Activated naive CD4-positive, alpha-beta T cell treated with anti-CD3 and anti-CD28 coated beads for 36 hours (primary cell): ENCODE data around the gene HES7. TPM values are rescaled to one million over a fixed set of nuclear protein-coding genes. Genes with fewer than 3 reads are reported as not detected.

Experiments
- CTCF ChIA-PET: fragments of 350-600 bp; sonication (Branson Sonifier 250); formaldehyde crosslinking; loops from one replicate; lab custom pipeline; 2021; ENCODE audit warnings: antibody characterized with exemption; lab: Charles Lee
- DNase-seq: peaks from one replicate; pipeline ENCODE4 v3.0.0-alpha.2; 2020
- H3K27ac Mint-ChIP-seq: one replicate; pipeline ENCODE4 v1.8.0; 2021; ENCODE audit warnings: mild to moderate bottlenecking, mixed read lengths
- H3K27me3 Mint-ChIP-seq: one replicate; pipeline ENCODE4 v1.8.0; 2021; ENCODE audit warnings: low read depth, mixed read lengths
- H3K36me3 Mint-ChIP-seq: one replicate; pipeline ENCODE4 v1.8.0; 2021; ENCODE audit warnings: low read depth, mixed read lengths
- H3K4me1 Mint-ChIP-seq: one replicate; pipeline ENCODE4 v1.8.0; 2021; ENCODE audit warnings: low read depth, mixed read lengths
- H3K4me3 Mint-ChIP-seq: one replicate; pipeline ENCODE4 v1.8.0; 2021; ENCODE audit warnings: mild to moderate bottlenecking, moderate library complexity, mixed read lengths
- H3K9me3 Mint-ChIP-seq: one replicate; pipeline ENCODE4 v1.8.0; 2021; ENCODE audit warnings: mixed read lengths
- intact Hi-C: fragments of 100-400 bp; cut with micrococcal nuclease; formaldehyde crosslinking; loops from one replicate; pipeline ENCODE4 v1.15.1; 2023
- total RNA-seq, 2 experiments: library from RNA; stranded (reverse); gene quantifications; one replicate each; pipeline ENCODE4 v1.2.3, GENCODE V29; 2021

The HES7 gene
- total RNA-seq, 2 experiments from 2014 or later = 2.4 to 2.9 TPM

DNA sequence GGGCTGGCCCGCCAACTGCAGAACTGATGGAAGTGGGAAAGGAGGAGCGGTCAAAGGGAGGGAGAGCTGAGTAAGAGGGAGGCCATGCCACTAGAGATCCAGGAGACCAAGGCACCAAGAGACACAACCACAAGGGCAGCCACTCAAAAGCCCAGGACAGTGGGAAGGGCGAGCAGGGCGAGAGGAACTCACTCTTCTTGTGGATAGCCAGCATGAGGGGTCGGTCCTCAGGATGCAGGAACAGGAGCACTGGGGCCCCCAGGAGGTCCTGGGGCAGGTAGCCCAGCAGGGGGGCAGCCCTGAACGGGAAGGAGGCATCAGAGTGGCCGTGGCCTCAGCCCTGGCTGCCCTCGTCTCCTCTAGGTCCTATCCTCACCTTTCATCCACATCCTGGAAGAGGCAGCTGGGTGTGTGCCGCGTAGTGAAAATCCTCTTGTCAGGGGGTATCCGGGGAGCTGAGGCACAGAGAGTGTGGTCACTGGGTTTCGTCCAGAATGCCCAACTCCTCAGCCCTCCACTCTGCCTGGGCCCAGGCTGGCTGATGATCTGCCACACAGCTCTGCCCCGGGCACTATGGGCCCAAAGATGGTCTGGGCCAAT is 24.0 kb upstream of the HES7 start:
- CTCF ChIA-PET = interaction anchor here (0.8 to 1.0 kb wide), 2 partner anchors 8 to 12 kb away, joined by 3 to 4 read pairs; no protein-coding TSS in a partner anchor
- H3K4me3 Mint-ChIP-seq = no peak overlapping the region
- peaks cover 25% of the 10 kb centered on the region for H3K36me3 Mint-ChIP-seq
- no peaks in the 10 kb centered on the region for H3K27me3 Mint-ChIP-seq
- no peaks in the 10 kb centered on the region for H3K9me3 Mint-ChIP-seq
- intact Hi-C loops = no loop called here
- peaks cover 18% of the 10 kb centered on the region for H3K4me1 Mint-ChIP-seq
- DNase-seq = no peak
- no peak overlapping the region for H3K27ac Mint-ChIP-seq

DNA sequence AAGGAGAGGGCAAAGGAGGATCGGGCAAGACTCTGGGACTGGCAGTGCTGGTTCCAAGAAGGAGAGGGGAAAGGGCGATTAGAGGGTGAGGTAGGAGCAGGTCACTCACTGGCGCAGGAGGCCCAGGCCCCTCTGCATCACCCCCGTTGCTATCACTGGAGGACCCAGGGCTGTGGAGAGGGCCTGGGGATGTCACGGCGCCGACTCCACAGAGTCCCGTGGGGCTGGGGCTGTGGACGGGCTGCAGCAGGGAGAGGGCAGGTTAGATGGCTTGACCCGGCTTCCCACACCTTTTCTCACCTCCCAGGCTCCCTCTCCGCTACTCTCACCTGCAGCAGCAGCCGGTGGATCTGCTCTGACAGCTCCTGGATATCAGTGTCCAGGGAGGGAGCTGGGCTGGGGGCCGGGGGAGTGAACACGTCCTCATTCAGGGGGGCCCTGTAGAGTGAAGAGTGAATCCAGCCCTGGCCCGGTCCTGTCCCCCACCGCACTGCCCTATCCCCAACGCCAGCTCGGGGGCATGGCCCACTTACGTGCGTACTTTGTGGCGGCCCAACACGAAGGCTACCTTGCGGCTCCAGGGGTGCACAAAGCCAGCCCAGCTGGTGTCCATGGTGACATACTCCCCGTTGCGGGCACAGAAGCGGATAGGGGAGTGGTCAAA is 23.4 kb upstream of the HES7 start:
- intact Hi-C loops = no loop called here
- no peak for DNase-seq
- CTCF ChIA-PET = interaction anchor here (0.6 to 1.0 kb wide), 2 partner anchors 8 to 13 kb away, joined by 3 to 5 read pairs; no protein-coding TSS in a partner anchor
- no peak overlapping the region for H3K4me3 Mint-ChIP-seq
- peaks cover 12% of the 10 kb centered on the region for H3K4me1 Mint-ChIP-seq
- peaks cover 29% of the 10 kb centered on the region for H3K36me3 Mint-ChIP-seq
- no peaks in the 10 kb centered on the region for H3K27me3 Mint-ChIP-seq
- no peaks in the 10 kb centered on the region for H3K9me3 Mint-ChIP-seq
- H3K27ac Mint-ChIP-seq = no peak overlapping the region

DNA sequence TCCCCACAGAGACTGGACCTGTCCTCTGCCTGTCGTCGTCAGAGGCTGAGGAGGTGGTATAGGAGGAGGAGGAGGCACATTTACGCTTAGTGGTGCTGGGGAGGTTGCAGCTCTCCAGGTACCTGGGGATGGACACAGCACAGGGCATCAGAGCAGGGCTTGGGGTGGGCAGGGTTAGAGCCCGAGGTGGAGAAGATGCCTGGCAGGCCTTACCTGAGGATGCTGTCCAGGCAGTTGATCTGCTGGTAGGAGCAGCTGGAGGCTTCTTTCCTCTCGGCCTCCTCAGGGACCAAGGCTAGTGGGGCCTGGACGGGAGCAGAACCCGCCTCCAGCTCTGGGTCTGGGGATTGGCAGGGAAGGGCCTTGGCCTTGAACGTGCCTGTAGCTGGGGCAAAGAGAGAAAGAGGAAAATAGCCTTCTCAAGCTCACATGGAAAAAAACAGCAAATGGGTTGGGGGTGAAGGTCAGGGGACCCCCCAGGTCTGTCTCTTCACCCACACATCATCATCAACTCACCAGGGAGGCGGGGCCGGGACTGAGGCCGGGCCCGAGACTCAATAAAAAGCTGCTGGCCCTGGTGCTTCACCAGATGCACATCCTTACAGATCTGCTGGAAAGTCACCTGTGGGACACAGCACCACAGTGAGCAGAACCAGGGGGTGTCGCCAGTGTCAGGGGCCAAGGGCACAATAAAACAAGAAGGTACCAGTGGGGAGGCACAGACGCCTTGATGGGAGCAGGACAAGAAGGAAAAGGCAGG is 22.7 kb upstream of the HES7 start:
- peaks cover 30% of the 10 kb centered on the region for H3K36me3 Mint-ChIP-seq
- H3K9me3 Mint-ChIP-seq = no peaks in the 10 kb centered on the region
- H3K27ac Mint-ChIP-seq = no peak overlapping the region
- peaks cover 10% of the 10 kb centered on the region for H3K4me1 Mint-ChIP-seq
- H3K27me3 Mint-ChIP-seq = no peaks in the 10 kb centered on the region
- CTCF ChIA-PET = interaction anchor here (0.6 to 0.9 kb wide), 3 partner anchors 9 to 39 kb away, joined by 3 to 5 read pairs (median 3); no protein-coding TSS in a partner anchor
- intact Hi-C loops = no loop called here
- H3K4me3 Mint-ChIP-seq = no peak overlapping the region
- no peak for DNase-seq

DNA sequence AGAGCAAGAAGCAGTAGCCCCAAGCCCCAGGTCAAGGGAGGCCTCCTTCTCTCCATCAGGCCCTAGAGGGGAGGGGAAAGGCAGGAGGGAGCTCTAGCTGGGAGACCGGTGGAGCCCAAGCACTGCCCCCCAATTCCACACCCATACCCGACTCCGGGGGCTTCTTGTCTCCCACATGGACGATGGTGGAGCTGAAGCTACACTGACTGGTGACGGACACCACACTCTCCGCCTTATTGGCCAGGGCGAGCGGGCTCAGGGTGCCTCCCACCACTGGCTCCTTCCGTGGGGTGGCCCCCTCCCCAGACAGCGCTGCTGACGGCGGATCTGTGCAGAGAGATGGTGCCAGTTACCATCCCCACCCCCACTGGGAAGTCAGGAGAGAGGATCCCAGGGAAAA is 21.9 kb upstream of the HES7 start:
- no peak for DNase-seq
- no peaks in the 10 kb centered on the region for H3K27me3 Mint-ChIP-seq
- H3K36me3 Mint-ChIP-seq = peaks cover 36% of the 10 kb centered on the region
- H3K27ac Mint-ChIP-seq = no peak overlapping the region
- H3K4me3 Mint-ChIP-seq = no peak overlapping the region
- intact Hi-C loops = no loop called here
- no peaks in the 10 kb centered on the region for H3K9me3 Mint-ChIP-seq
- CTCF ChIA-PET = interaction anchor here (0.9 kb wide), 1 partner anchor 40 kb away, joined by 3 read pairs; no protein-coding TSS in a partner anchor
- H3K4me1 Mint-ChIP-seq = peaks cover 9% of the 10 kb centered on the region

DNA sequence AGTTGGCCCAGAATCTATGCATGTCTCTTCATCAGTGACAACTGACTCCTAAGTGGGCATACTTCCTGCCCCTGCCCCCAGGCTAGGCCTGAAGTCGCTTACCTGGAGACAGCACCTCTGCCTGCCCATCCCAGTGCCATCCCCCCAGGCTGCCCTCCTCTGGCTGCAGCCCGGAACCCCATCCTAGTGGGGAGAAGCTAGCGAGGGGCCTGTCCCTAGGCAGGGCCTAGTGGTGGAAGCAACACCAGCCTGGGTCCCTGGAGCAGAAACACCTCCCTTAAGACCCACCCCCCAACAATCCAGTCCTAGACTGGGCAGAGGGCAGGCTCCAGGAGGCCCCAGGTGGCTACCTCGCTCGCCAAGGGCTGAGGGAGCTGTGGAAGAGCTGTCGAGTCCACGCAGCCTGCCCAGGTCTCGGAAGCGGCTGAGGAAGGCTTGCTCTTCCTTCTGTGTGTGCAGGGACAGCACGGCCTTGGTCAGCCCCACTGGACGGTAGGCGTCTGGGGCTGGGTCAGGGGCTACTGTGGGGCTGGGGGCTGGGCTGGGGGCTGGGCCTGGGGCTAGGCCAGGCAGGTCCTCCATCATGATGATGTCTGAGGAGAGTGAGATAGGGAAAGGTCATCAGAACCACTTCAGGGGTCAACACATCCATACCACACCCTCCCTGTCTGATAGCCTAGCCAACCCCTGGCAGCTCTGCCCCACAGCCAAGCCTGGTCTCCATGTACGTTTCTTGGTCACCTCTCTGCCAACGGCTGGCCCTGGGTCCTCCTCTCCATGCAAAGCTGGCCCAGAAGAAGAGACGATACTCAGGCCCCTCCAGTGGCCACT is 20.7 kb upstream of the HES7 start:
- H3K4me1 Mint-ChIP-seq = peaks cover 10% of the 10 kb centered on the region
- no peaks in the 10 kb centered on the region for H3K27me3 Mint-ChIP-seq
- H3K27ac Mint-ChIP-seq = no peak overlapping the region
- no peak overlapping the region for H3K4me3 Mint-ChIP-seq
- DNase-seq = no peak
- peaks cover 39% of the 10 kb centered on the region for H3K36me3 Mint-ChIP-seq
- intact Hi-C loops = no loop called here
- CTCF ChIA-PET = no interaction called here
- H3K9me3 Mint-ChIP-seq = no peaks in the 10 kb centered on the region

DNA sequence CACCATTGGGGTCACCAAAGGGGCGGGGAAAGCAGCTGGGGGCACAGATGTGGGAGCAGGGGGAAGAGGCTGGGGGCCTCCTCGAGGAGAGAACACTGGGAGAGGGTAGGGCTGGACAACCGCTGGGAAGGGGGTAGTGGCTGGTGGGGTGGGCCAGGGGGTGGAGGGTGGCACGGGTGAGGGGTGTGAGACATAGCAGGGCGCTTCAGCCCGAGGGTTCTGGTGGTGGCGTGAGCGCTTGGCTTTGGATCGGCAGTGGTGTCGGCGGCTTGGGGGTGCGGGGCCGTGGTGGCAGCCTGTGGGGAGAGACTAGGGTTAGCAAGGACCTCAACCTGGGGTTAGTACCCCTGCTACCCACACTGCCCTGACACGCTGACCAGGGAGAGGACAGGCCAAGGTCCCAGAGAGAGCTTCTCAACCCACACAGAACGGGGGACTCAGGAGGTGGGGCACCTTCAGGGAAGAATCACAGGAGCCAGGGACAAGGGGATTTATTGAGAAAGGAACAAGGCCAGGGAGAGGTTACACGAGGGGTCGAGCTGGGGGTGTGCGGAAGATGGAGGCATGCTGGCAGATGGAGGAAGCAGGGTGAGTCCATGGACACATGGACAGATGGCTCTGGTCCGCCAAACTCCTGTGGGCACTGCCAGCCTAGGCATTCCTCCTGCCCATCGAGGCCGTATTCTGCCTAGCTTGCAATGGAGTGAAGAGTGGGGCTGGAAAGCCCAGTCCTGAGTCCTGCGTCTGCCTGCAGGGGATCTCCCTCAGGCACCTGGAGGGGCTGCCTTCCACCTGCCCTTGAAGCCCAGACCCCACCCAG is 19.9 kb upstream of the HES7 start:
- no peak for DNase-seq
- no peaks in the 10 kb centered on the region for H3K9me3 Mint-ChIP-seq

DNA sequence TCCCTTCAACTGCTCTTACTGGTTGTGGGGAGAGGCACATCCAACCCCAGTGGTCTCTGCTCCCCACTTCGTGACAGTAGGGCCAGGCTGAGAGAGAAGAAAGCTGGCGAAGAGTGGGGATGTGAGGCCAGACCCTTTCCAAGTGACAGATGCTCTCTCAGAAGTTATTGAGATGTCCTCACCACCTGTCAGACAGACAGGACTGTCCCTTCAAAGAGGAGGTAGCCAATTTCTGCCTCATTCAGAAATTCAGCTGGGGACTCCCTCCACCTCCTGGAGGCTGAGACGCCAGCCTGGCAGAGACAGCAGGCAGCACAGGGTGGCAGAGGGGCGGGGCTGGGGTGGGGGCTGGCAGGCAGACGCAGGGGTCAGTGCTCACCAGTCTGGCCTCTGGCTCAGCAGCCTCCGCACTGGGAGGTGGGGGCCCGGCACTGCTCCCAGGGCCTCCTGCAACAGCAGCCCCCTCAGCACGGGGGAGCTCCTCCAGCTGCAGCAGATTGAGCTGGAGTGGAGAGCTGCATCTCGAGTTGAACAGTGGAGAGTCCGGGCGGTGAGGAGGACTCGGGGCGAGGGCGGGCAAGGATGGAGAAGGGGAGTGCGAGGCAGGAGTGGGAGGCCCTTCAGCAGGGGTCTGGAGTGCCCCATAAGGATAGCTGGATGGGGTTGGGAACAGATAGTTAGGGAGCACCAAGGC is 19.1 kb upstream of the HES7 start:
- Mint-ChIP-seq H3K4me3 (no peak overlapping the region), H3K36me3 (peaks cover 38% of the 10 kb centered on the region), H3K4me1 (peaks cover 11% of the 10 kb centered on the region), H3K27me3 (no peaks in the 10 kb centered on the region), H3K27ac (no peak overlapping the region), H3K9me3 (no peaks in the 10 kb centered on the region)
- intact Hi-C loops = no loop called here
- DNase-seq = no peak
- CTCF ChIA-PET = interaction anchor here (0.6 kb wide), 1 partner anchor 9 kb away, joined by 8 read pairs; no protein-coding TSS in a partner anchor

More for the DNA sequence above, 19.9 kb upstream of the HES7 start:
- H3K27me3 Mint-ChIP-seq = no peaks in the 10 kb centered on the region
- intact Hi-C loops = no loop called here
- CTCF ChIA-PET = interaction anchor here (0.6 kb wide), 1 partner anchor 10 kb away, joined by 8 read pairs; no protein-coding TSS in a partner anchor
- H3K27ac Mint-ChIP-seq = no peak overlapping the region
- peaks cover 11% of the 10 kb centered on the region for H3K4me1 Mint-ChIP-seq
- H3K4me3 Mint-ChIP-seq = no peak overlapping the region
- peaks cover 38% of the 10 kb centered on the region for H3K36me3 Mint-ChIP-seq

DNA sequence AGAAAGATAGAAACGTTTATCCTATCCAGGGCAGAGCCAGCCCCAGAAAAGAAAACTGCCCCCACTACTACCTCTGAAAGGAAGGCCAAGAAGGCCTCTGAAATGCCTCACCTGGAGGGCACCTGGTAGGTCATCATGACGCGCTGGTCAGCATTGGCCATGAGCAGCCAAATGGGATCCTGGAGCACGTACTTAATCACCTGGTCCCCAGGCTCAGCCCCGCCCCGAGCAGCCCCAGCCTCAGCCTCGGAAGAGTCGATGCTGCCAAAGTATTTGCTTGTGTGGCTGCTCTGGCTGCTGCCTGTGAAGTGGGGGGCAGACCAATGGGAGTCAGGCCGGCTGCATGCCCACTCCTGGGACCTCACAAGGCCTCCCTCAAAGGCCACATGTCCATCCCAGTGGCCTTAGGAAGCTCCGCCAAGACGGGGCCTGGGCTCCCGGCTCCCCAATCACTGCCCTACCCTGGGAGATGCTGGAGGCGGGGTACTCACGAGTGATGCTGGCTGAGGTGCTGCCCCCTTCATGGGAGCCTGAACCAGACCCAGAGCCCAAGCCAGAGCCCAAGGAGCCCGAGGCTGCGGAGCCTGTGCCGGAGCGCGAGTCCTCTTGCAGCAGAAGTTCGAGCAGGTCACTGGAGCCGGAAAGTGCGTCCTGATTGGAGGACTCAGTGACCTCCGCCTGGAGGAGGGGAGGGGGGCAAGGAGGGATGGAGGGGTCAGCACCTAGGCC is 18.4 kb upstream of the HES7 start:
- CTCF ChIA-PET = no interaction called here
- no peak overlapping the region for H3K4me3 Mint-ChIP-seq
- intact Hi-C loops = no loop called here
- no peak for DNase-seq
- H3K9me3 Mint-ChIP-seq = no peaks in the 10 kb centered on the region
- peaks cover 11% of the 10 kb centered on the region for H3K4me1 Mint-ChIP-seq
- no peak overlapping the region for H3K27ac Mint-ChIP-seq
- peaks cover 34% of the 10 kb centered on the region for H3K36me3 Mint-ChIP-seq
- H3K27me3 Mint-ChIP-seq = no peaks in the 10 kb centered on the region

DNA sequence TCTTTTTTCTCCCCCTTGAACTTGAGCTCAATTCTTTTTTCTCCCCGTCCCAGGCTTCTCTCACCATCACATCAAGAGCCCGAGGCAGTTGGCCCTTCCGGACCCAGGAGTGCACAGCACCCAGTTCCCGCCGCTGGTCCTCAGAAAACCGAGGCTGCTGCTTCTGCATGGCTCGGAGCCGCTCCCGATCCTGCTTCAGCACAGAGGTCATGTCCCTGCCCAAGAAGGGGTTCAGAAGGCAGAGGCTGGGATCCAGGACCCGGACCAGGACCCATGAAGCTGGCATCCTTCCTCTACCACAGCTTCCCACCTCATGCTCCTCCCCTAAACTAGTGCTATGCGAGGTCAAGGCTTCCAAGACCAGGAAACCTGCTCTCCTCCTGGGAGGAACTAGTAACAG is 17.8 kb upstream of the HES7 start:
- no peaks in the 10 kb centered on the region for H3K9me3 Mint-ChIP-seq
- peaks cover 32% of the 10 kb centered on the region for H3K36me3 Mint-ChIP-seq
- no peak overlapping the region for H3K27ac Mint-ChIP-seq
- intact Hi-C loops = no loop called here
- no peak for DNase-seq
- CTCF ChIA-PET = interaction anchor here (1.1 kb wide), 3 partner anchors 15 to 67 kb away, joined by 3 to 4 read pairs (median 4); no protein-coding TSS in a partner anchor
- peaks cover 12% of the 10 kb centered on the region for H3K4me1 Mint-ChIP-seq
- no peak overlapping the region for H3K4me3 Mint-ChIP-seq
- no peaks in the 10 kb centered on the region for H3K27me3 Mint-ChIP-seq

DNA sequence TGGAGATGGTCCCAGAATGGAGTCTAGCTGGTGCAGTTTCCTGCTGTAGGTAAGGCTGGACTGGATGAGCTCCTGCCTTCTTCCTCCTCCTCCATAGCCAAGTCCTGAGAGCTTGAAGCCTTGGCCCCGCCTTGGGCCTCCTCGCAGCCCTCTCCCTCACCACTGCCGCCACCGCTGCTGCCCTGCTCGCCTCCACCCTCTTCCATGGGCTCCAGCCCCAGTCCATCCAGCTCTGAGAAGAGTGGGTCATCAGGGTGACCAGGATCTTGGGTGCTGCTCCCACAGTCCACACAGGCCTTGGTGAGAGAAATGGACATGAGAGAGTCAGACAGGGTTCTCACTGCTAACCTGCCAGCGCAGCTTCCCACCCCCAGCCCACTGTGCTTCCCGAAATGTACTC is 17.1 kb upstream of the HES7 start:
- no peaks in the 10 kb centered on the region for H3K27me3 Mint-ChIP-seq
- H3K27ac Mint-ChIP-seq = no peak overlapping the region
- intact Hi-C loops = no loop called here
- H3K4me3 Mint-ChIP-seq = no peak overlapping the region
- CTCF ChIA-PET = interaction anchor here (1.1 to 4.6 kb wide), 4 partner anchors 15 to 67 kb away, joined by 3 to 29 read pairs (median 4); partner anchors contain the start of gene HES7
- H3K9me3 Mint-ChIP-seq = no peaks in the 10 kb centered on the region
- peaks cover 26% of the 10 kb centered on the region for H3K36me3 Mint-ChIP-seq
- H3K4me1 Mint-ChIP-seq = peaks cover 13% of the 10 kb centered on the region
- DNase-seq = no peak
